ENCODE measurements around the gene TTC12.

Gene TTC12

DNA sequence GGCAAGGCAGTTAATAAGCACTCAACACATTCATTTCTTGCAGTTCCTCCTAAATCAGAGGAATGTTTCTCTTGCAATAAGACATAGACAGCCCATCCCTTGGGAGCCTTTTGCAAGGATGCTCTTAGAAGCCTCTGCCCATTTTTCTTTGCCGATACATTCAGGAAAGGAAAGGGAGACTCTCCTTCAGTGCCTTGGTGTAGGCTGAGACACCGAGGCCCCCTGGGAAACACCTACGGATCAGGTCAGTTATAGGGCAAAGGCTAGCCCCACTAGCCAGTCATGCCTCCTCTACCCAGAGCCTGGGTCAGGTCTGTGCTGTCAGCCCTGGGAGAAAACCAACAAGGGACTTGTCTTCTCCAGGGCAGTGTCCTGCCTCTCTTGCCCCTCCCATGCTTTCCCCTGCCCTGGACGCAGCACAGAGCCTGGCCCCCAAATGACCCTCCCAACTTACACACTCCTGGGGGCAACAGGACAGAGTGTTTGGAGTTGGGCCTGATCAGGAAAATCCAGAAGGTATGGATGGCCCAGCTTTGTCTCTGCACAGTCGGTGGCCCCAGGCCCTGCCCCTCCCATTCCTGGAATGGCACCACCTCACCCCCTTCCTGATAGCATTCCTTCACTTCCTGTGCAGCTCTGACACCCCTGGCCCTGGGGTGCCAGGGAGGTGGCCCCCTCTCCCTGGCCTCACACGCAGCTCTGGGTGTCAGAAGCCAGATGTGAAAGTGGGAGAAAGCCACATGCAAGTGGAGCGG is 91.5 kb downstream of the TTC12 start:
- no peak for DNase-seq (ENCODE audit: low spot score)

DNA sequence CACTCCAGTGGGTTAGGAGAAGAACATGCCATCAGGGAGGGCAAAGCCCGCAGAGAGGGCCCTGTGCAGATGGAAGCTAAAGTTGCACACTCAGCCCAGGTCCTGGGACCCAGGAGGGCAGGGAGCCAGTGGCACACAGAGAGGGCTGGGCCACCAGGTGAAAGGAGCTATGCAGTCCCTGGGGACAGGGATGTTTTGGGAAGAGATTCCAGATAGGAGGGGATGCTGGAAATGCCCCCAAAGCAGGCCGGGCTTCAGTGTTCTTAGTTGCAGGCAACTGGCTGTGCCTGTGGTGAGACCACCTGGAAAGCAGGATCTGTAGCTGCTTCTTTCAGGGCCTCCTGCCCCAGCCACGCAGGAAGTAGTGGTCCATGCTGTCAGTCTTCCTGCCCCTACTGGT is 92.8 kb downstream of the TTC12 start:
- no peak for DNase-seq (ENCODE audit: low spot score)

DNA sequence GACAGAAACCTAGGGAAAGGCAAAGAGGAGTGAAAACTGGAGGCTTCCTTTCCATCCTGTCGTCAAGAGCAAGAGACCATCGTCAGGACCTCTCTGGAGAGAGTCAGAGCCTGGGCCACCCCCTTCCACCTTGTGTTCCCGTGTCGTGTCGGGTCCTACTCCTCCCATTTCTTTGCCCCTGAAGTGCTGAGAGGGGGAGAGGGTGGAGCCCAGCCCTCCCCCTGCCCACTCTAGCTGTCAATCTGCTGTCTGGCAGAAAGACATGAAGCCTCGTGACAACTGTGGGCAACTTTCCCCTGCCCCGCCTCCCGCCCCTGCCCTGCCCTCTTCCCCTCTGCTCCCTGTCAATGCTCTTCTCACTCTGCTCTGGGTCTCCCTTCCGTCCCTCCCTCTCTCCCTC is 93.8 kb downstream of the TTC12 start:
- no peak for DNase-seq (ENCODE audit: low spot score)

DNA sequence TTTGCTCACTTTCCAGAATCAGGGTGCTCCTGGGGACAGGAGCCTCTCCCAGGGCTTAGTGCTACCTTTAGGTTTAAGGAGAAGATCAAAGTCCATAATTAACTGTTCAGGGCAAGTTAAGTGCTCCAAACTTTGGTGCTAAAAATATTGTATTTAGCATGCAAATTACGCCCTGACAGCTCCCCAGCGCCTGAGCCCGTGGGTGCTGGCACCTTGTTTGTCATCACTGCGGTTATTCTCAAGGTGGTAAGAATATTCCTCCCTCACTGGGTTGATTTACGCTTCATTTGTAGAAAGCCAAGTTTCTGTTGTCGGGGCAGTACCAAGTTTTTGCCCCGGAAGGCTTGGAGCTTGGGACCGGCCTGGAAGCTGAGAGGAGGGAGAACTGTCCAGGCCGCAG is 94.5 kb downstream of the TTC12 start:
- DNase-seq (ENCODE audit: low spot score): no peak

DNA sequence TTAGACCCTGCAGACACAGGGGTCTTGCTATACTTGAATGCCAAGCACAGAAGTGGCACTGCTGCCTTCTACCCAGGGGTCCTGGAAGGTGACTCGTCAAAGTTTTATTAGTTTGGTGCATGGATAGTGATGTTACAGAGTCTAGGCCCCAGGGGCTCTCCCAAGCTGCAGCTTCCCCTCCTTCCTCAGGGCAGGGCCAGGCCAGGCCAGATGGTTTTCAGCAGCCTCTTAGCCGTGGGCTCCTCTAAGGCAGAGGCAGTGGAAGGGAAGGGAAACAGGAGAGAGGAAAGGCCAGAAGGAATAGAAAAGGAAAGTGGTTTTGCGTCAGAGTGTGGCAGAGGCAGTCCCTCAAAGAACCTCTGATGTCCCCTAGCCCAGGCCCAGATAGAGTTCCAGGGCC is 95.1 kb downstream of the TTC12 start:
- no peak for DNase-seq (ENCODE audit: low spot score)

DNA sequence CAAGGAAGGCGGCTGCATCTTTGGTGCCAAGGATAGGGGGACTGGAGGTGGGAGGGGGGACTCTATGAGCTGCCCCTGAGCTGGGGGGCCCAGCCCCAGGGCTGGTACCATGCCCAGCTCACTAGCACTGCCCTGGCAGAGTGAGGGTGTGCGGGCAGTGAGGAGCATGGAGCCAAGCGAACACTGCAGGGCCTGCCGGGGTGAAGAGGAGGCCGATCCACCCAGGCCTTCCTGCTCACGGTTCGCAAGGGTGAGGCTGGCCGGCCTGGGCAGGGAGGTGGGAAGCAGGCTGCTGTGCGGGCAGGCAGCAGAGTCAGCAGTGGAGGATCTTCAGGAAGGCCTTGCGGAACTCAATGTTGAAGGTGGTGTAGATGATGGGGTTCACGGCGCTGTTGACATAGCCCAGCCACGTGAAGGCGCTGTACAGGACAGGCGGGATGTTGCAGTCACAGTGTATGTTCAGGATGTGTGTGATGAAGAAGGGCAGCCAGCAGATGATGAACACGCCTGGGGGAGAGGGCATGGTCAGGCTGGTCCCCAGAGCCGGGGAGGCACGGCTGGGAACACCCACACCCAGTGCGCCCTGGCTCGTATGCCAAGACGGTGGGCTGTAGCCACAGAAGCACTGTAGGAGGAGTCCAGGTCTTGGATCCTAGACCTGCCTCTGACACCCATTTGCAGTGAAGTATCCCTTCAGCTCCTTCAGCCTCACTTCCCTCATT is 96.2 kb downstream of the TTC12 start:
- DNase-seq (ENCODE audit: low spot score): no peak

DNA sequence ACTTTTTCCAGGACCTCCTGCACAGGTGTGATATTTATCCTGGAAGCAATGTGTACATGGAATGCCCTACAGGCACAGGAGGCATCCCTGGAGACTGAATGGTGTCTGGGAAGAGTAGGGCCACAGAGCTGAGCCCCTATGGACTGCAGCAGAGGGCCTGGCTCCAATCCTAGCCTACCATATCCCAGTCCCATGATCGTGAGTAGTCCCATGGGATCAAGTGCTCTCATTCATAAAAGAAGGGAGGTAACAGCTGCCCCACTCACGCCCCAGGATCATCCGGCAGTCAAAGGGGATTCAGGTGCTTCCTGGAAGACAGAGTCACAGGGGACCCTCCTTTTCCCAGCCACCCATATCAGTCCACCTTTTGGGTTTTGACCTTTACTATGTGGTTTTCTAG is 97.2 kb downstream of the TTC12 start:
- DNase-seq (ENCODE audit: low spot score): no peak

DNA sequence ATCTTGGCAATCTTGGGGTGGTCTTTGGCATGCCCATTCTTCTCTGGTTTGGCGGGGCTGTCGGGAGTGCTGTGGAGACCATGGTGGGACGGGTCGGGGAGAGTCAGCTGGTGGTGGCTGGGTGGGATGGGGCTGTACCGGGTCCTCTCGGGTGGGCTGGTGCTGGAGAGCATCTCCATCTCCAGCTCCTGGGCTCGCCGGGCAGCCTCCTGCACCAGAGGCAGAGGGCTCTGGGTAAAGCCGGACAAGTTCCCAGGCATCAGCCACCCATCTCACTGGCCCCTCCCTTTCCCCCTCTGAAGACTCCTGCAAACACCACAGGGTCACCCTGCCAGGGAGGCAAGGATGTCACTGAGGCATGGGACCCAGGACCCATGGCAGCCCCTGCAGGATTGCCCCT is 98.3 kb downstream of the TTC12 start:
- DNase-seq (ENCODE audit: low spot score): no peak

DNA sequence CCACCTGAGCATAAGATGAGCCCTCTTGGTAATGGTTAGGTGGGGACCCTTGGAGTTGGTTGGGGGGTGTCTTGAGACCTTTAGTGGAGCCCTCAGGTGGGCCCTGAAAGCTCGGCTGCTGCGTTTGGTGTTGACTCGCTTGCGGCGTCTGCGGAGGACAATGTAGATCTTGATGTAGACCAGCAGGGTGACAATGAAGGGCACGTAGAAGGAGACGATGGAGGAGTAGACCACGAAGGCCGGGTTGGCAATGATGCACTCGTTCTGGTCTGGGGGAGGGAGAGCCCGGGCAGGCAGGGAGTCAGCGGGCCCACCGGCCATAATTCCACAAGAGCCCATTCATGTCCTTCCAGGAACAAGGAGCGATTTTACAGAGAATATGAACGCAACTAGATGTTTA is 101.0 kb downstream of the TTC12 start:
- DNase-seq (ENCODE audit: low spot score): no peak
